Gastrocnemius medialis (tissue), 4 donors: Measurements from ENCODE around the gene CCDC57. TPM values are rescaled to one million over a fixed set of nuclear protein-coding genes. Genes with fewer than 3 reads are reported as not detected.

Experiments used
- ATAC-seq, 2 donors: fragments of 150-250 bp; one replicate each; pipeline ENCODE4 v1.9.1; 2016
- DNase-seq, 2 donors: peaks; one replicate each; pipeline ENCODE4 v3.0.0-alpha.2; 2019
- H3K27ac ChIP-seq, 4 donors: fragments of 200-600 bp; sonication (generic); 1 replicate in 1 of 4; 2 replicates in 3 of 4; pipeline ENCODE4 v1.5.1; 2016 to 2018; ENCODE audit warnings: mild to moderate bottlenecking in 2 of 4, moderate library complexity in 1 of 4
- H3K27me3 ChIP-seq, 3 donors: fragments of 200-600 bp; sonication (generic) in 2 of 3; 1 replicate in 1 of 3; 2 replicates in 2 of 3; pipeline versions ENCODE4 v1.5.1 to v1.6.0; 2016 to 2019; ENCODE audit warnings: mild to moderate bottlenecking in 1 of 3, moderate library complexity in 1 of 3
- H3K36me3 ChIP-seq, 2 donors: fragments of 200-600 bp; sonication (generic) in 1 of 2; one replicate each; pipeline ENCODE4 v1.5.1; 2017 to 2018
- H3K4me1 ChIP-seq, 2 donors: fragments of 200-600 bp; sonication (generic) in 1 of 2; one replicate each; pipeline ENCODE4 v1.5.1; 2016 to 2017; ENCODE audit warnings: mild to moderate bottlenecking in 2 of 2
- H3K4me3 ChIP-seq, 4 donors: fragments of 200-600 bp; sonication (generic) in 3 of 4; 1 replicate in 1 of 4; 2 replicates in 3 of 4; pipeline ENCODE4 v1.5.1; 2016 to 2019; ENCODE audit warnings: mild to moderate bottlenecking in 2 of 4
- H3K9me3 ChIP-seq, 3 donors: fragments of 200-600 bp; sonication (generic) in 2 of 3; 1 replicate in 1 of 3; 2 replicates in 2 of 3; pipeline ENCODE4 v1.5.1; 2016 to 2019
- CTCF ChIP-seq, 5 experiments: fragments of 450-650 bp in 3 of 5; fragments of 200-600 bp in 2 of 5; sonication (generic) in 2 of 5; IDR thresholded peaks in 4 of 5; conservative IDR thresholded peaks in 1 of 5; 1 replicate in 4 of 5; 2 replicates in 1 of 5; pipeline ENCODE4 v1.5.1; 2016 to 2019; ENCODE audit warnings: antibody characterized with exemption in 5 of 5, mild to moderate bottlenecking in 3 of 5, moderate library complexity in 3 of 5
- POLR2A ChIP-seq, 2 donors: fragments of 450-650 bp; IDR thresholded peaks; one replicate each; pipeline ENCODE4 v1.6.1; 2017; ENCODE audit warnings: antibody characterized with exemption in 2 of 2, mild to moderate bottlenecking in 2 of 2, moderate library complexity in 2 of 2
- in situ Hi-C, 4 donors: fragments of 200-750 bp; cut with MboI; loops; one replicate each; pipeline versions ENCODE4 v1.15.0 to v1.8.0; 2017; ENCODE audit warnings: low sequenced_read_pairs in 4 of 4
- intact Hi-C: fragments of 100-400 bp; cut with DNase I; formaldehyde crosslinking; loops from one replicate; pipeline ENCODE4 v1.15.1; 2023; ENCODE audit warnings: low total_unique reads
- total RNA-seq, 4 donors: library from RNA; depleted of rRNA; stranded (reverse); fragments of >200 nt; gene quantifications; one replicate each; pipeline versions ENCODE4 v1.1.0 to v1.2.3, GENCODE V29; 2016

CCDC57 gene
- total RNA-seq, 4 donors from 2014 or later: 3.7 to 11.3 (median 5.1) TPM

DNA sequence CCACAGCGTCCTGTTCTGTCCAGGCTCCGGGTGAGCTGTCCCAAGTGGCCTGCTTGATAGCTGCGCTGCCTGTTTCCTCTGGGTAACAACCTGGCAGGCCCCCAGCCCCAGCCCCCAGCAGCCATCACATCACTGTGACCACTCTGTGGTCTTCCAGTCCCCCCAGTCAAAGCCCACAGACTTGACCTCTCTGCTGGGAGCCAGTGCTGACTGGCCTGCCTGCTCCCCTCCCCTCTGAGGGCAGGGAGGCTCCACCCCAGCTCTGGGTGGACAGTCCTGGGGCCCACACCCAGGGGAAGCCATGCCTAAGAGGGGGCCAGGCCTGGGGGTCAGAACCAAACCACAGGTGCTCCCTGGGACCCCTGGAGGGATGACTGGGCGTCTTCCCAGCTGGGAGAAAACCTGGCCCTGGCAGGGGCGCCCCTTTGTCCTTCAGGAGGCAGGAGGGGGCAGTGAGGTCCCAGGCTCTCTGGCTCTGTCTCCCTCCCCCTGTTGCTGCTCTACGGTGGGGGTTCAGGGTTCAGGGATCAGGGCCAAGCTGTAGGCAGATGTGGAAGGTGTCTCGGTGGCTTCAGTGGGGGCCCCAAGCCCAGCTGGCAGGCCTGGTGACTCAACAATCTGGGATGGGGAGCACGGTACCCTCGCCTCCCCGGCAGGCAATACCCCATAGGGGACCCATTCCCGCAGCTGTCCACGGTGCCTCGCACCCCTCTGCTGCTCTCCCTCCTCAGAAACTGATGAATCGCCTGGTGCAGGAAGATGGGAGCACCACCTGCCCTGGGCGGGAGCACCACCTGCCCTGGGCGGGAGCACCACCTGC lies 14.4 kb upstream of the CCDC57 start:
- in situ Hi-C loops (no loop called here), intact Hi-C loops (no loop called here)
- no peak for ATAC-seq
- Histone ChIP-seq H3K4me3 (no peak overlapping the region), H3K9me3 (no peaks in the 10 kb centered on the region), H3K4me1 (peaks cover 42 to 48% of the 10 kb centered on the region in 2 donors), H3K27ac (peak overlapping the region; percentile 82 to 98 (median 92)), H3K27me3 (no peaks in the 10 kb centered on the region), H3K36me3 (no peaks in the 10 kb centered on the region)
- DNase-seq: no peak
- TF ChIP-seq POLR2A (IDR thresholded peaks at IDR 0.05) (no peak), CTCF (IDR thresholded peaks at IDR 0.05 in 4 of 5, conservative IDR thresholded peaks at IDR 0.05 in 1 of 5) (no peak)

- intact Hi-C loops: no loop called here
- Histone ChIP-seq H3K27ac (peak overlapping the region; percentile 82 to 98 (median 92)), H3K27me3 (no peaks in the 10 kb centered on the region), H3K36me3 (no peaks in the 10 kb centered on the region), H3K4me1 (peaks cover 36 to 41% of the 10 kb centered on the region in 2 donors), H3K4me3 (peak overlapping the region; percentile 27 to 54 (median 40)), H3K9me3 (no peaks in the 10 kb centered on the region)
- DNase-seq: no peak
- in situ Hi-C loops: no loop called here
- no peak for ATAC-seq
- no peak for TF ChIP-seq CTCF (IDR thresholded peaks at IDR 0.05 in 4 of 5, conservative IDR thresholded peaks at IDR 0.05 in 1 of 5)
- TF ChIP-seq POLR2A (IDR thresholded peaks at IDR 0.05): no peak
These were observed 13.6 kb upstream of the CCDC57 start for GRCh38 chr17:82226146-82226808.

GRCh38 chr17:82225368-82226029 lies 12.9 kb upstream of the CCDC57 start:
- peaks cover 35 to 38% of the 10 kb centered on the region in 2 donors for H3K4me1 ChIP-seq
- H3K9me3 ChIP-seq: no peaks in the 10 kb centered on the region
- in situ Hi-C loops (no loop called here), intact Hi-C loops (no loop called here)
- TF ChIP-seq CTCF (IDR thresholded peaks at IDR 0.05 in 4 of 5, conservative IDR thresholded peaks at IDR 0.05 in 1 of 5) (no peak), POLR2A (IDR thresholded peaks at IDR 0.05) (peak; percentile 67 to 76)
- no peaks in the 10 kb centered on the region for H3K27me3 ChIP-seq
- no peaks in the 10 kb centered on the region for H3K36me3 ChIP-seq
- peak; percentile 78 for ATAC-seq
- peak overlapping the region; percentile 82 to 98 (median 92) for H3K27ac ChIP-seq
- DNase-seq: peak; percentile 86 to 96
- peak overlapping the region; percentile 27 to 54 (median 40) for H3K4me3 ChIP-seq

GRCh38 chr17:82224666-82225065 lies 12.0 kb upstream of the CCDC57 start:
- ATAC-seq: no peak
- H3K27ac ChIP-seq: peak overlapping the region; percentile 82 to 98 (median 92)

More at GRCh38 chr17:82224666-82225065, 12.0 kb upstream of the CCDC57 start:
- intact Hi-C loops: no loop called here
- no peaks in the 10 kb centered on the region for H3K36me3 ChIP-seq
- H3K4me1 ChIP-seq: peaks cover 28 to 30% of the 10 kb centered on the region in 2 donors
- no peak overlapping the region for H3K4me3 ChIP-seq
- DNase-seq: no peak
- no peaks in the 10 kb centered on the region for H3K9me3 ChIP-seq
- TF ChIP-seq CTCF (IDR thresholded peaks at IDR 0.05 in 4 of 5, conservative IDR thresholded peaks at IDR 0.05 in 1 of 5): no peak
- no peak for TF ChIP-seq POLR2A (IDR thresholded peaks at IDR 0.05)
- in situ Hi-C loops: no loop called here
- no peaks in the 10 kb centered on the region for H3K27me3 ChIP-seq
